Spinal cord (tissue), 10 donors: ENCODE measurements around the gene ZFP36L2. TPM values are rescaled to one million over a fixed set of nuclear protein-coding genes. Genes with fewer than 3 reads are reported as not detected.

Source experiments
- DNase-seq, 6 donors: peaks; one replicate each; pipeline versions ENCODE4 v3.0.0 to v3.0.0-alpha.2; 2013 to 2015; ENCODE audit warnings: low spot score in 6 of 6, low read depth in 4 of 6
- H3K27ac ChIP-seq: one replicate; pipeline ENCODE4 v1.5.1; 2013; ENCODE audit warnings: low read depth, low read length, control low read depth
- H3K27me3 ChIP-seq: one replicate; pipeline ENCODE4 v1.6.1; 2013; ENCODE audit warnings: low read length; ENCODE audit not compliant: control insufficient read depth, insufficient read depth
- H3K36me3 ChIP-seq: one replicate; pipeline ENCODE4 v1.6.1; 2013; ENCODE audit warnings: low read length; ENCODE audit not compliant: control insufficient read depth, insufficient read depth
- H3K4me1 ChIP-seq: one replicate; pipeline ENCODE4 v1.6.1; 2013; ENCODE audit warnings: low read length; ENCODE audit not compliant: control insufficient read depth, insufficient read depth
- H3K4me3 ChIP-seq: one replicate; pipeline ENCODE4 v1.5.1; 2013; ENCODE audit warnings: low read depth, low read length, control low read depth
- H3K9me3 ChIP-seq: one replicate; pipeline ENCODE4 v1.6.1; 2013; ENCODE audit warnings: low read length; ENCODE audit not compliant: control insufficient read depth, insufficient read depth
- WGBS: methylation state at CpG from one replicate; pipeline ENCODE4 v1.1.5; 2013; ENCODE audit warnings: missing lambda C conversion rate; ENCODE audit not compliant: insufficient coverage; 5-methylcytosine and 5-hydroxymethylcytosine counted together
- polyA plus RNA-seq, 2 donors: library from polyadenylated mRNA; unstranded; fragments of 120-200 nt; gene quantifications; one replicate each; pipeline ENCODE4 v1.2.1, GENCODE V29; 2013; ENCODE audit not compliant: insufficient read length in 2 of 2
- total RNA-seq, 2 donors: library from RNA; depleted of rRNA in 1 of 2; stranded (reverse); fragments of 120-200 nt in 1 of 2; fragments of >200 nt in 1 of 2; gene quantifications; one replicate each; pipeline versions ENCODE4 v1.2.3 to v1.2.4, GENCODE V29; 2013 to 2014
- donor health status: healthy.

ZFP36L2 gene
- total and polyA plus RNA-seq, 4 donors: 20.8 to 75.4 (median 50.2) TPM

DNA sequence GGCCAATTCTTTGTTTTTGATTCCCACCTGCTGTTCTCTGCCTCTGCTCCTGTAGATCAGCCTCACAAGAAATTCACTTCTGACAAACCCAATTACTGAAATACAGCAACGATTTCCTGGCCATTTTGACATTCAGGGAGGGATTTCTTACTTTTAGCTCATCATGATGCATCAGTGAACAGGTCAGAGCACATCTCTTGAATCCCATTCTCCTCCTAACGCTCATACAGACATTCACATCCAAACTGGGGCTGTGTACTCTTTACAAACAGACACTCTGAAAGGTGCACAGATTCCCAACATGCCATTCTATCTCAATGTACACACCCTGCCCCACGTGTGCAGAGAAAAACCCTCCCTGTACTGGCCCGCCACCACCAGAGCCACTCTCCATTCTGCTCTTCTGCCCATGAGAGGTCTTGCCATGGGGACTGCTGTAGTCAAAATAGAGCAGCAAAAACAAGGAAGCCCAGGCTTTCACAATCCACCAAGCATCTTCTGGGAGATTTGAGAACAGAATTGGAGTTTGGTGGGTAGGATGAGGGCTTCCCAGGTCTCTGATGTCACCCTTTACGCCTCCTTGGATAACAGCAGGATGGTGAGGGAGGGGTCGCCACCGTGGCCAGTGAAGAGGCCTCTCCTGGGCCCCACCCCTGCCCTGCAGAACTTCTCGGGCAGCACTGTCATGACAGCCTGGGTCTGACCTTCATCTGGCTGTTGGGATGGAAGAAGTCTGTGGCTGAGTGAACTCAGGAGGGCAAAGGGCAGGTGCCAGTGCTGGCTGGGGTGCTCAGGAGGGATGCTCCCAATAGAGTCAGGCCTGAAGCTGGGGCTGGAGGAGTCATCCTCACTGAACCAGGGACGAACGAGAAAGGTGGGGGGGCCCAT, 41.9 kb upstream of the ZFP36L2 start:
- 82% methylated on average over 10 of the region's 10 CpGs for WGBS
- no peaks in the 10 kb centered on the region for H3K9me3 ChIP-seq
- no peaks in the 10 kb centered on the region for H3K27me3 ChIP-seq
- H3K27ac ChIP-seq: peak overlapping the region; percentile 64
- peaks cover 23% of the 10 kb centered on the region for H3K4me1 ChIP-seq
- DNase-seq: no peak
- H3K4me3 ChIP-seq: no peak overlapping the region
- H3K36me3 ChIP-seq: peaks cover 11% of the 10 kb centered on the region

DNA sequence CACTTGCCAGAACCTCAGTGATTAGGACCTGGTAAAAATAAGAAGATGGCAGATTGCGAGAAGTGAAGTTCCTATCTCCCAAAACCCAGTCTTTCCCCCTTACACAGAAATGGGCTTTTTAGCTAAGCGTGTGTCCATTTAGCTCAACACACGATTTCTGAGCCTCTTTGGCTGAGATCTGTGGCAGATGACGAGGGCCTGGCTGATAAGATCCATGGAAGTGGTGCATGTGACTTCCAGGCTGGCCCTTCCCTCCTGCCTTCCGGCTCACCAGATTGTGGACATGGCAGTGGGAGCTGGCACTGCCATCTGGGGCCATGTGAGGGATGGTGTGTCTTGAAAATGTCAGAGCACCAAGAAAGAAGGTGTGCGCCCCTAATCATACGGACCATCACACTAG, 41.0 kb upstream of the ZFP36L2 start:
- H3K9me3 ChIP-seq: no peaks in the 10 kb centered on the region
- no peak overlapping the region for H3K27ac ChIP-seq
- H3K27me3 ChIP-seq: no peaks in the 10 kb centered on the region
- H3K4me3 ChIP-seq: no peak overlapping the region
- DNase-seq: no peak
- 96% methylated on average over 5 of the region's 7 CpGs for WGBS
- peaks cover 11% of the 10 kb centered on the region for H3K36me3 ChIP-seq
- H3K4me1 ChIP-seq: peaks cover 23% of the 10 kb centered on the region

DNA sequence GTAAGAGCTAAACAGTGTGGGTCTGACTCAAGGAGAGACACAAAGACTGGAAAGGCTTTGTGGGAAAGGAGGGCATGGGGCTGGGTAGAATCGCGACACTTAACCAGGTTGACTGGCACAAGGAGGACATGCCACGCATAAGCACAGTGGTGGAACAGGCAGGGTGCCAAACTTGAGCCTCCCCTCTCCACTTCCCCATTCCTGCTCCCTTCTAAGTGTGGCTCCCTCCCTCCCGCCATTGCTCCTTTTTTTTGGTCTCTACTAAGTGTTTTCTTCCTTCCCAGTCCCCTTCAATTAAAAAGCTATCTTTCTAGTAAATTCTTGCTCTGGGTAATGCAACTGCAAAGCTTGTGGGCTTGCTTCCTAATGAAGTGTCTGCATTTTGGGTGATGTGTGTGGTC, 40.3 kb upstream of the ZFP36L2 start:
- Histone ChIP-seq H3K36me3 (peaks cover 11% of the 10 kb centered on the region), H3K9me3 (no peaks in the 10 kb centered on the region), H3K27me3 (no peaks in the 10 kb centered on the region), H3K4me1 (peaks cover 23% of the 10 kb centered on the region), H3K4me3 (no peak overlapping the region), H3K27ac (no peak overlapping the region)
- DNase-seq: peak in 1 of 6 donors; percentile 1
- 43% methylated on average over 4 of the region's 4 CpGs for WGBS

DNA sequence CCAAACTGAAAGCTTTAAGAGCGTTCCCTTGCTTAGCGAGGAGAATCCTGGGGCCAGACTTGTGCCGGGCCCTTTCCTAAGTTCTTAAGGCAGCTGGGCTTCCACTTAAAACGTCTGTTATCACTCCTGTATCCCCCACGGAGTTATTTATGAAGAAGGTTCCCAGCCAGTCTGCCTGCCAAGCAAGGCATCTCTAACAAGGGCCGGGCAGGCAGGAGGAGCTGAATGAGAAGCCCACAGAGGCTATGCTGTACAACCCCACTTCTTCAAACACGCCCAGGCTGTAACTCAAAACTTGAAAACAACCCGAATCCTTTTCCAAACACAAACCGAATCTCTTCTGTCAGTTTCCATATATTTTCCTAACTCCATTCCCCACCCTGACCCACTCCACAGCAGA, 39.0 kb upstream of the ZFP36L2 start:
- Histone ChIP-seq H3K4me1 (peaks cover 23% of the 10 kb centered on the region), H3K36me3 (peaks cover 11% of the 10 kb centered on the region), H3K27ac (peak overlapping the region; percentile 70), H3K4me3 (no peak overlapping the region), H3K27me3 (no peaks in the 10 kb centered on the region), H3K9me3 (no peaks in the 10 kb centered on the region)
- peak in 1 of 6 donors; percentile 9 for DNase-seq
- WGBS: 54% methylated on average over 9 of the region's 9 CpGs

DNA sequence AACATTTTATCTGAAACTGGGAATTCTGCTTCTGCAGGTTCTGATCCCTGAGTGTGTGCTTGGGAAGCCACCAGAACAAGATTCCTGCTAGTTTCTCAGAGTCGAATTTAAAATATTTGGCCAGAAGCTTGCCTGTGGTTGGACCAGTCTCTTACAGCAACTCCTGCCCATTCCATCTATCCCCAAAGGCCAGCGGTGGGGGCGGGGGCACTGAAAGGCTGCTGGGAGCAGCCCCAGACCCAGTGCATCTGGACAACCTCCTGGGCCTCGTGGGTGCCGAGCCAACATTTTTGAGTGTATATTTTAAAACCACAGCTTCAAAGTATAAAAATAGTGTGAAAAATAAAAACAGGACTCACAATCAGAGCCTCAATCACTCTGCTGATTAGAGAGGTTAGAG, 38.6 kb upstream of the ZFP36L2 start:
- Histone ChIP-seq H3K27me3 (no peaks in the 10 kb centered on the region), H3K36me3 (peaks cover 11% of the 10 kb centered on the region), H3K4me3 (no peak overlapping the region), H3K9me3 (no peaks in the 10 kb centered on the region), H3K4me1 (peaks cover 22% of the 10 kb centered on the region), H3K27ac (peak overlapping the region; percentile 70)
- DNase-seq: peak in 1 of 6 donors; percentile 0
- WGBS: 100% methylated on average over 1 of the region's 5 CpGs

DNA sequence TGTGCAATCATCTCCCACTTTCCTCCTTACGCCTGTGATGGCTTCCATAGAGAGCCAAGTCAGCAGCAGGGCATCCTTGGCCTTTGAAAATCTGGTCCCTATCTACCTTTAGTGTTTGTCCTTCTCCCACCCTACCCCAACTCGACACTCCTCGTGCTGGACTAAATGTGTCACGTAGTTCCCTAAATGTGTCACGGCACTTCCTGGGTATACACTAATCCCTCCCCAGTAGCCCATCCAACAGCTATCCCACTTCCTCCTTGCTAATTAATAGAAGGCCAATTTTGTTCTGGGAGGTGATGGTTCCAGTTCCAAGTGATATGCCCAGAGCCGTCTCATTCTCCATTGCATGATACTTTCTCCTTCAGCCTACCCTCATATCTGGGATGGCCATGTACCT, 36.5 kb upstream of the ZFP36L2 start:
- H3K4me3 ChIP-seq: no peak overlapping the region
- 87% methylated on average over 5 of the region's 6 CpGs for WGBS
- H3K36me3 ChIP-seq: peaks cover 4% of the 10 kb centered on the region
- DNase-seq: no peak
- no peak overlapping the region for H3K27ac ChIP-seq
- peaks cover 3% of the 10 kb centered on the region for H3K4me1 ChIP-seq
- H3K9me3 ChIP-seq: no peaks in the 10 kb centered on the region
- H3K27me3 ChIP-seq: no peaks in the 10 kb centered on the region

DNA sequence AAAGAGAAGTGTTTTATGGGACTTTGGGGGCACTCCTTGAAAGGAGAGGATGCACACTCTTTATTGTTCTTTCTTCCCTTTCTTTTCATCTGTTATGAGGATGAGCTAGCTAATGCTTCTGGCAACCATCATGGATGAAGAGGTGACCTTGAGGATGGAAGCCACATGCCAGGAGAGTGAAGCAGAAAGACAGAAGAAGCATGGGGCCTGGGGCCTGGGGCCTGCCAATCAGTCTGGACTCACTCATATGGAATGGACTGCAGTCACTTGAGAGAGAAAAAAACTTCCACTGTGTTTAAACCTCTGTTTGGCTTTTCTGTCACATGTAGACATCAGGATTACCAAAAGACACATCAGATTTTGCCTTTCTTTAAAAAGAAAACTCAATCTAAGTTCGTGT, 35.8 kb upstream of the ZFP36L2 start:
- Histone ChIP-seq H3K4me3 (no peak overlapping the region), H3K36me3 (peaks cover 4% of the 10 kb centered on the region), H3K4me1 (peaks cover 3% of the 10 kb centered on the region), H3K9me3 (no peaks in the 10 kb centered on the region), H3K27ac (no peak overlapping the region), H3K27me3 (no peaks in the 10 kb centered on the region)
- WGBS: no CpG with 5 or more reads among the region's 1 CpG
- DNase-seq: no peak

DNA sequence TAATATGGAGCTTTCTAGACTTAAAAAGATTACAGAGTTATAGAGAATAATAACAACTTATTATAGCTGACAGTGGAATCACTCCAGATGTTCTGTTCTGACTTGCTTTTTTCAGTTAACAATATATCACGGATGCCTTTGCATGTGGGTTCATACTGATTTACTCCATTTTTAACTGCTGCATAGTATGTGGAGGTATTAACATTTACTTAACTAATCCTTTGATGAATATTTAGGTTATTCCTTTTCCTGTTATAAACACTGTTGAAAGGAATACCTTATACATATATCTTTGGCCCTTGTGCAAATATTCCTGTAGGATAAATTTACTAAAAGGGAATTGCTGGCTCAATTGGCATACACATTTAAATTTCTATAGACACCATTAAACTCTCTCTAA, 33.1 kb upstream of the ZFP36L2 start:
- Histone ChIP-seq H3K27me3 (no peaks in the 10 kb centered on the region), H3K27ac (no peak overlapping the region), H3K36me3 (no peaks in the 10 kb centered on the region), H3K4me3 (no peak overlapping the region), H3K9me3 (no peaks in the 10 kb centered on the region), H3K4me1 (peaks cover 4% of the 10 kb centered on the region)
- no peak for DNase-seq
- WGBS: no CpG with 5 or more reads among the region's 1 CpG

DNA sequence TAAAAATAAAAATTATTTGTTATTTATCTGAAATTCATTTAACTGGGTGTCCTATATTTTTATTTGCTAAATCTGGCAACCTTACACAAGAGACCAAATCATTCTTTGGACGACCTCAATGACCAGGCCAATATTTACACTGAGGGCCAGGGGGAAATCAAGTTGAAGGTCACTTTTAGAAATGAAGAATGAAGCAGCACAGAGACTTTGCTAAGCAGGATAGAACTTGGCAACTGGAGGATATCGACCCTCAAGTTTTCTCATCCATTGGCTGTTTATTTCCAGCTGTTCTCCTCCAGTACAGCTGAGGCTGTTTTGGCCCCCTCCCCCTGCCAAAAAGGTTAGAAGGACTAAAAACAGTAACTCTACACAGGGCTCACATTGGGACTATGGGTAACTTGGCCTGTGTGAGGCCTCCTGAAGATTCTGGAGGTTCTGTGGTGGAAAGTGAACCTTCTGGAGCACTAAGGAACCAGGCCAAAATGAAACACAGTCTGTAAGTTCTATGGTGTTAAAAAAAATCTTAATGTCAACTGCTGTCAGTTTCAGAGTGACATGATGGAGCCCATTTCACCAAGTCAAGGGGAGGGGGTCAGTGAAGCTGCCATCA, 32.2 kb upstream of the ZFP36L2 start:
- Histone ChIP-seq H3K4me1 (peaks cover 4% of the 10 kb centered on the region), H3K27ac (no peak overlapping the region), H3K36me3 (no peaks in the 10 kb centered on the region), H3K4me3 (no peak overlapping the region), H3K9me3 (no peaks in the 10 kb centered on the region), H3K27me3 (no peaks in the 10 kb centered on the region)
- WGBS: 80% methylated on average over 1 of the region's 2 CpGs
- no peak for DNase-seq
